H1 (cell line): Measurements from ENCODE around the gene IFNA1. TPM values are rescaled to one million over a fixed set of nuclear protein-coding genes. Genes with fewer than 3 reads are reported as not detected.

Source experiments
- ASH2L ChIP-seq: fragments of 200-600, 300-600 bp; sonication (generic); IDR thresholded peaks from one replicate; pipeline ENCODE4 v1.7.1; 2017; ENCODE audit warnings: low read length
- HDAC2 ChIP-seq, 2 experiments: fragments of 300-600 bp in 1 of 2; sonication (generic) in 1 of 2; IDR thresholded peaks; 2 replicates each; pipeline ENCODE4 v1.6.1; 2011 to 2012; ENCODE audit warnings: low read depth in 2 of 2, low read length in 2 of 2, mild to moderate bottlenecking in 2 of 2, moderate library complexity in 2 of 2, borderline replicate concordance in 1 of 2, inconsistent platforms in 1 of 2
- SP4 ChIP-seq: IDR thresholded peaks from 2 replicates; pipeline ENCODE4 v1.6.1; 2012; ENCODE audit warnings: low read length, inconsistent platforms
- polyA plus RNA-seq, 7 experiments: library from polyadenylated mRNA; depleted of rRNA in 3 of 7; stranded (reverse) in 5 of 7; unstranded in 2 of 7; fragments of >200 nt in 5 of 7; fragments of 200-250 nt in 2 of 7; gene quantifications; 1 replicate in 5 of 7; 2 replicates in 1 of 7; 4 replicates in 1 of 7; pipeline versions ENCODE4 v1.2.1 to v1.2.3, GENCODE V29; 2011 to 2013; ENCODE audit warnings: missing spikeins in 2 of 7, mixed read lengths in 2 of 7
- total RNA-seq: library from RNA; stranded (reverse); fragmentation: NEBNext Ultra II Directional; extraction: Animal tissue kit (Norgen Biotek cat#: 25700); gene quantifications from 2 replicates; pipeline ENCODE4 v1.2.1, GENCODE V29; 2021
- TF ChIP-seq, protein P1 (sequence below): IDR thresholded peaks from 2 replicates; pipeline ENCODE4 v1.6.1; 2011; ENCODE audit warnings: low read depth, mild to moderate bottlenecking, low read length; ENCODE audit not compliant: insufficient read depth

Gene IFNA1
- total and polyA plus RNA-seq, 2 of the 8 experiments (the other 6 are each of a cell fraction or from before 2014, with no cell fraction given) = not detected

DNA sequence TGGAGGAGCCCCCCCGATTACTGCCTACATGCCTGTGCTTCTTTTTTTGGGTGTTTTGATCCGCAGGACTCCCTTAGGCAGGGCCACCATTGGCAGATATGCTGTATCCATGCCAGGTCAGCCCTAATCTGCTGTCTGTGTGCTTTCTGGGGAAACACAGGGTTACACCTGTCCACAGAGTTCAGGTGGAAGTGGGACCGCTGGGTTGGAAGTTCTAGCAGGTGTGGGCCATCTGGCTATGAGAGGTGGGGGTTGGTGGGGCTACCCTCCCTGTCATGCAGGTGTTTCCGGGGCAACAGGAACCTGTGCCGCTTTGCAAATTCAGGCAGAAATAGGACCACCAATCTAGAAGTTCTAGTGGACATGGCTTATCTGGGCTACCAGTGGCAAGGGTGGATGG lies 24.9 kb downstream of the IFNA1 start (continued):
- TF ChIP-seq, protein P1, sequence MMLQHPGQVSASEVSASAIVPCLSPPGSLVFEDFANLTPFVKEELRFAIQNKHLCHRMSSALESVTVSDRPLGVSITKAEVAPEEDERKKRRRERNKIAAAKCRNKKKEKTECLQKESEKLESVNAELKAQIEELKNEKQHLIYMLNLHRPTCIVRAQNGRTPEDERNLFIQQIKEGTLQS = no peak
- TF ChIP-seq SP4 (no peak), HDAC2 (IDR thresholded peaks at IDR 0.05; ENCODE audit: borderline replicate concordance in 1 of 2, low read depth in 2 of 2, low read length in 2 of 2) (no peak), ASH2L (no peak)
